ENCODE measurements around the gene MAP6.

Gene MAP6

DNA sequence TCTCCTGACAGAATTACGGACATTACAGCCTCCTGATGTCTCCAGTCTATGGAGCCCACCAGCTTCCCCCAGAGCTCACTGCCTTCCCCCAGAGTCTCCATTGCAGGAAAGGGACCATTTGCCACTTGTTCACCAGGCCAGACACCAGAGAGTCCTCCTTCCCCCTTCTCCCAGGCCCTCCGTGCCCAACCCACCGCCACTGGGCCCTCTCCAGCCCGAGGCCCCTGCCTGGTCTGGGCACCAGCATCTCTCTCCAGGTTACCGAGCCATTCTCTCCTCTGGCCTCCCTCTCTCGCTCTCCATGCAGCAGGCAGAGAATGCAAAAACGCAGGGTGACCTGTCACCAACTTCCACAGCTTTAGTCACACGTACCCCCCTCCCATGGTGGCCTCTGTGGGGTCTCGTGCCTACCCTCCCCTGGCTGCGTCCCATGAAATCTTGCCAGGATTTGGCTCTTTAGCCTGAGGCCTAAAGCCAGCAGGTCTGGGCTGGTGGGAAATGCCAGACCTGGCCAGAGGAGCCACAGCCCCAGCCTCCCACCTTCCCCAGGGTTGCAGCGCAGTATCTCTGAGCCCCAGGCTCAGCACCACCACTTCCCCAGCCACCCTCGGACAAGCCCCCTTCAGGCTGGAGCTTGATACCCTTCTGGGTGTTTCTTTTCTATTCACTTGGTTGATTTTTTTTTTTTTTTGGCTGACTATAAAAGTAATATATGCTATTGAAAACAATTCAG is 113.6 kb downstream of the MAP6 start:
- no peak overlapping the region for H3K4me3 ChIP-seq (ENCODE audit: low read depth, low read length)

DNA sequence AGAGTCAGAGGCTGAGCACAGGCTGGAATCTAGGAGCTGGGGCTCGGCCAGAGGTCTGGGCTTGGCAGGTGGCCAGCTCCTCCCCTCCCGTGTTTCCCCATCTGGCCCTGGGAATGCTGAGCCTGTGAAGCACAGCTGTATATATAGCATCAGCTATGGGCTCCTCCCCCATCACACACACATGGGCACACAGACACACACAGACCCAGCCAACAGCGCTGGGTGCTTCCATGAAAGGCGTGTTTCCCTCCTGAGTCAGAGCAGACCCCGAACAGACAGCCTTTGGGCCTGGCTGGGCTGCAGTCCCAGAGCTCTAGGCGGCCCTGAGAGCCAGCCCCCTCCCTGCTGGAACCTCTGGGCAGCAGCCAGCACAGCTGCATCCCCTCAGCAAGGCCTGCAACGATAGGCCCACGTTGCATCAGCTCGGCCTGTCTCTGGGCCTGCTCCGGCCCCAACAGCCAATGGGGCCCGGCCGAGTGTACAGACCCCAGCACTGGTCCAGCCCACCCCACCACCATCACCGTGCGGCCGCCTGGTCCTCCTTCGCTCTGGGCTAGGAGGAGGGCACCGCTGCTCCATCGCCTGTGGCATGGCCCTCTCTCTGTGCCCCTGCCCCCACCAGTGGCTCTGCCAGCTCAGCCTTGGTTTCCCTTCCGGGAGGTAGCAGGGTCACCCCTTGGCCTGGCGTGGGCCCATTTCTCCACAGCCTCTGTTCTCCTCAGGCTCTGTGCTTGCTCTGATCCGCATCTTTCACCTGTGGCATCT is 114.4 kb downstream of the MAP6 start:
- no peak overlapping the region for H3K4me3 ChIP-seq (ENCODE audit: low read depth, low read length)

DNA sequence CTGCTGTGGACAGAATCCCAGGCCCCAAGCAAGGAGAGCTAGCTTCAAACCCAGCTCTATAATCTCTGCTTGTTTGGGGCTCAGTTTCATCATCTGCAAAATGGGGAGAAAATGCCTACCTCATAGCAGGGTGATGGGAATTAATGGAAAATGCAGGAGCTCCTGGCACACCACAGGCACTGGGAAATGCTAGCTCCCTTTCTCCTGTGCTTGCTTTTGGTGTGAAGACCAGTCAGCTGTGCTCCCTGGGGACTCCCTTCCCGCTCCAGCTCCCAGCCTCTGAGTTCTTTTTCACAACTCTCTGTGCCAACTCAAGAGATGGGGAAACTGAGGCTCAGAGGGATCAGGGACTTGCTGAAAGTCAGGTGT is 115.0 kb downstream of the MAP6 start:
- H3K4me3 ChIP-seq (ENCODE audit: low read depth, low read length) = no peak overlapping the region

DNA sequence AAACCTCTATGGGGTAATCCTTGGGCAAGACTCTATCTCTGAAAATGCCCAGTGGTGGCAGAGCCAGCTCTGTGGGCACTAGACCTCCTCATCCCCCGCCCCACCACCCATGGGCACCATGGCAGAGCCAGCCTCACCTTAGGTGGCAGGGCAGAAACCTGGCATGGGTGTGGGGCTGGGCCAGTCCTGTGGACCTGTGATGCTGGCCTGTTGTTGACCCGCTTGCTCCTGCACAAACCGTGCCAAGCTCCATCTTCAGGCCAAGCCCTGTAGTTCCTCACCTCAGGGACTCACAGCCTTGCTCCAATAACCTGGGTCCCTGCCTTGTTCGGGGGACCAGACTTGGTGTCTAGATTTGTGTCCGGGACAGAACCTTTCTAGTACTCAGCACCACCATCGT is 115.7 kb downstream of the MAP6 start:
- H3K4me3 ChIP-seq (ENCODE audit: low read depth, low read length) = no peak overlapping the region

DNA sequence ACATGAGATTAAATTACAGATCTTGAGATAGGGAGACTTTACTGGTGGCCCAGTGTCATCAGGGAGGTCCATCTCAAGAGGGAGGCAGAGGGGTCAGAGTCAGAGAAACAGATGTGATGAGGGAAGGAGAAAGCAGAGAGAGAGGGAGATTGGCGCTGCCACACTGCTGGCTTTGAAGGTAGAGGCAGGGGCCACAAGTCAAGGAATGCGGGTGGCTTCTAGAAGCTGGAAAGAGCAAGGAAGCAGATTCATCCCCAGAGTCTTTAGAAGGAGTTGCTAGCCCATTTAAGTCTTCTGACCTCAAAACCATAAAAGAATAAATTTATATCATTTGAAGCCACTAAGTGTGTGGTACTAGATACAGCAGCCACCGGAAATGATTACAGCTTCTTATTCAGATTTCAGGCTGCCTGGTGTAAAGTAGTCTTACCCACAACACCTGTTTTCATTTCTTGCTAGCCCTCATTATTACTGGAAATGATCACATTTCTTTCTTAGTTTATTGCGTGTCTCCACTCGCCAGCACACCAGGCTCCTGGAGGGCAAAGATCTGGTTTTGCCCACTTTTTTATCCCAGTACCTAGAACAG is 119.4 kb downstream of the MAP6 start:
- no peak overlapping the region for H3K4me3 ChIP-seq (ENCODE audit: low read depth, low read length)

DNA sequence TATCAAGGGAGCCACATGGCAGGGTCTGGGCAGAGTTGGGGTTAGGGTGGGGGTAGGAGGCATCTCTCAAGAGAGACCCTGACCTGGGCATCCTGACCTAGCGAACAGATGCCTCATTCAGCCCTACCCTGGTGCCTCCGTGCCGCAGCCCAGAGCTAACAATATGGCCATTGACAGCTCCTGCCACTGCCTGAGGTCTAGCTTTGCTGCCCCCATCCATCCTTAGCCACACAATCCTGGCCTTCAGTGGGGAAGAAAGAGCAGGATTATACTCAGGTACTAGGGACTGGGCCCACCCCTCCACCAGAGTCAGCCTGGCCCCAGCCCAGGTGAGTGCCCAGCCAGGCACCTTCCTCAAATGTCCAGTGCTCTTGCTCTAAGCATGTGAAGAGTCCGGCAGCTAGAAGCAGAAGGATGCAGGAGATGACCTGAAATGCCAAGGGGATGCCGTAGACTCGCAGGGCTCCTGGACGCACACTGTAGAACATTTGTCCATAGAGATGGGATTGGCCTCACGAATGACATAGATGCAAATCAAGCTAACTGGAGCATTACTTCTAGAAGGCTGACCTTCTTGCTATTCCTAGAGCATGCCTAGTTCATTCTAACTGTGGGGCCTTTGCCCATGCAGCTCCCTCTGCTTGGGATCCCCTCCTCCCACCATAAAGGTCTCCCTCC is 120.1 kb downstream of the MAP6 start:
- no peak overlapping the region for H3K4me3 ChIP-seq (ENCODE audit: low read depth, low read length)

DNA sequence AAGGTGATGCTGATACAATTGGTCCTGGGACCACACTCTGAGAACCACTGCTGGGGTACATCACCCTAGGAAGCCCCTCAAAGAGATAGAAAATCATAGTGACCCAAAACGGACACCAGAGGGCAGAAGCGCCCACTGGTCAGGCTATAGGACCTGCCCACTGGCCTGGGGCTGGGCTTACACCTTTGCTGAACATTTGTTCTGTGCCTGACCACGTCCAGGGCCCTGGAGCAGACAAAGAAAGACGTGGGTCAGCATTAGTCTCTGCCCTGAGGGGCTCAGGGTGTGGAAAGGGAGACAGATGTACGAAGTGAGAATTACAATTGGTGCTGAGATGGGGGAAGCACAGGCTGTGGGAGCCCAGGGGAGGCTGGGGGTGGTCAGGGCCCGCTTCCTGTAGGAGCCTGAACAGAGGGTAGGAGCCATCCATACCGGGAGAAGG is 121.2 kb downstream of the MAP6 start:
- no peak overlapping the region for H3K4me3 ChIP-seq (ENCODE audit: low read depth, low read length)

DNA sequence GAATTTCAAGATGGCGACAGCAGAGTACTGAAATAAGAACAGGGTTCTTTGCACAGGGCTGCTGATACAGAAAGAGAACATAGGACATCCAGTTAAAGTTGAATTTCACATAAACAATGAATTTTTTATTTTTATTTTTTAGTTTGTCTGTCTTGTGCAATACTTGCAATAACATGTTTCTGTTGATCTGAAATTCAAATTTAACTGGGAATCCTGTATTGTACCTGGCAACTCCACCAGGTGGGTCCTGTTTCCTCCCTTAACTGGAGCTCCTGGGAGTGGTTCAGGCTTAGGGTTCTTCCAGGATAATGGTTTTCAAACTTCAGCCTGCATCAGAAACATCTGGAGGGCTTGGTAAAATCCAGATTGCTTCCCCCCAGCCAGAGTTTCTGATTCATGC is 121.7 kb downstream of the MAP6 start:
- no peak overlapping the region for H3K4me3 ChIP-seq (ENCODE audit: low read depth, low read length)

DNA sequence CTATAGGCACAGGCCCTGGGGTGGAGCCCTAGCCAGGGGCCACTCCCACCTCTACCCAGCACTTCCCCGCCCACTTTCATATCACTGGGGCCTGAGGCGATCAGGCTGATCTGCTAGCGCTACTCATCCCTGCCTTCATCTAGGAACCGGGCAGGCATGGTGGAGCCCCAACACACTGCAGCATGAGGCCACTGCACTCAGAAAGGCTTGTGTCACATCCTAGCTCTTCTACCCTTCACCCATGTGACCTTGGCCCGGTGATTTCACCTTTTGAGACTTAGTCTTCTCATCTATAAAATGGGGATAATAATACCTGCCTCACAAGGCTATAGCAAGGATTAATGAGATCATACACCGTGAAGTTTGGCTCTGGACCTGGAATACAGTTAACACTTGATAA is 125.0 kb downstream of the MAP6 start:
- H3K4me3 ChIP-seq (ENCODE audit: low read depth, low read length) = no peak overlapping the region

DNA sequence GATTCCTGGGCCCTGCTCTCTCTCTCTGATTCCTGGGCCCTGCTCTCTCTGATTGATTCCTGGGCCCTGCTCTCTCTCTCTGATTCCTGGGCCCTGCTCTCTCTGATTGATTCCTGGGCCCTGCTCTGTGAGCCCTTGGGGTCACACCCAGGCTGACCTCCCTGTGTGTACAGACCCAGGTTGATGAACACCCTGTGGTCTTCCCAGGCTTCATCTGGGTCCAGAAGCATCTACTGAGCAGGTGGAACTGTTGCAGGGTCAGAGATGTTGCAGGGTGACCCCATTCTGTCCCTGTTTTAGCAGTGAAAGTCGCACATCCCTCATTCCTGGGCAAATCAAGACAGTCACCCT is 126.8 kb downstream of the MAP6 start:
- H3K4me3 ChIP-seq (ENCODE audit: low read depth, low read length) = no peak overlapping the region

DNA sequence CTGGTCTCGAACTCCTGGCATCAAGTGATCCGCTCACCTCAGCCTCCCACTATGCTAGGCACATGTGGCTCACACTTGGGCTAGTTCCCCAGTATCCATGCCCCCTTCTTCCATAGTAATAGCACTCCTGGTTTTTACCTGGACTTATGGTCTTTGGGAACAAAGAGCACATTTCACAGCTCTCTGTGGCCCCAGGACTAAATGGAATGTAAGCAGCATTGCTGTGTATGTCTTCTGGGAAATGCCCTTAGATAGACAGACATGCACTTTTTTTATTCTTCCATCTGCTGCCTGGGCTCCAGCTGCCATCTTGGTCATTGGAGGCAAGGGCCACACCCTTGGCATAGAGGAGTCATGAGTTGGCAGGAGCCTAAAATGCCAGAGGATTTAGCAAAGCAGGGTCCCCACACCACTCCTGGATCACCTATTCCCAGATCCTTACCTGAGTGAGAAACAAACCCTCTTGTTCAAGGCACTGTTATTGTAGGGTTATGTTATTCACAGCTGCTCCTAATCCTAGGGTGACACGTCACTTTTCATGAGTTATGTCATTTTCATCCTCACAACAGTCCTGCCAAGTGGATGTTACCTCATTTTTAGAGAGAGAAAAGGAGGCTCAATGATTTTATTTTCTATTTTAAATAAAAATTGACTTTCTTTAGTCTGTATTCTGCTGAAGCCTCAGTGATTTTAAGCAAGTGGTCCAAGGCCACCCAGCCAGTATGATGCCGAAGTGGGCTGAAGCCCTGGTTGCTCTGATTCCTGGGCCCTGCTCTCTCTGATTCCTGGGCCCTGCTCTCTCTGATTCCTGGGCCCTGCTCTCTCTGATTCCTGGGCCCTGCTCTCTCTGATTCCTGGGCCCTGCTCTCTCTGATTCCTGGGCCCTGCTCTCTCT is 127.4 kb downstream of the MAP6 start:
- H3K4me3 ChIP-seq (ENCODE audit: low read depth, low read length) = no peak overlapping the region

DNA sequence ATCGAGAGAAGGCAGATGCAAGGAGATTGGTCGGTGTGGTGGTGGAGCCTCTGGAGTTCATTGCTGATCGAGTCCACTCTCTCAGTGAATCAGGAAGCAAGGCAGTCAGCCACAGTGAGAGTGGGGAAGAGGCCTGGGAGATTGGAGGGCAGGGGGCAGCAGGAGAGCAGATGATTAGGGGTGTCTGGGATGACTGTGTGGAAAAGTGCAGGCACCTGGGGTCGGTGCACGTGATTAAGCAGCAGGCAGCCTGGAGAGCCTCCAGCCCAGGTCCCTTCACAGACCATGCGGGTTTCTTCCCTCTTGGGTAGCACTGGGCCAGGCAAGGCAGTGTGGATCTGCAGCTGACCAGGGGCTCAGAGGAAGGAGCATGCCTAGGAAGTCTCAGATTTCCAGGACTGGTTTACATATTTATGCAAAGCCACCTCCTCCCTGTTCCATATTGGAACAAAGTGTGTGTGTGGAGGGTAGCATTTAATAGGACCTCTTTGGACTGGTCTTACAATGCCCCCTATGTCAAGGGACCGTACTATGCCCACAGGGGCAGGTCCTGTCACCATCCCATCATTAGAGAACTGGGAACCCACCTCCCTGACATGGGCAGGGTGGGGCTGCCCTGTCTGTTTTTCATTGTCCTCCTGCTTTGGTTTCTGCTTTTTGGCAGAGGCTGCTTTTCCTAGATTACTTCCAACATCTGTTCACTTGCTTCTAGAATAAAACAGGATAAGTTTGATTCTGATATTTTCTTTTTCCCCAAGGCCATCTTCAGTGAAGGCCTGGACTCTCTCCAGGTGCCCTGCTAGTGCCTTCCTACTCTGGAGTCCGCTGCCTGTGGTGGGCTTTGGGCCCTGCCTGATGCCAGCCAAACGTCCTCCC is 129.1 kb downstream of the MAP6 start:
- H3K4me3 ChIP-seq (ENCODE audit: low read depth, low read length) = no peak overlapping the region

DNA sequence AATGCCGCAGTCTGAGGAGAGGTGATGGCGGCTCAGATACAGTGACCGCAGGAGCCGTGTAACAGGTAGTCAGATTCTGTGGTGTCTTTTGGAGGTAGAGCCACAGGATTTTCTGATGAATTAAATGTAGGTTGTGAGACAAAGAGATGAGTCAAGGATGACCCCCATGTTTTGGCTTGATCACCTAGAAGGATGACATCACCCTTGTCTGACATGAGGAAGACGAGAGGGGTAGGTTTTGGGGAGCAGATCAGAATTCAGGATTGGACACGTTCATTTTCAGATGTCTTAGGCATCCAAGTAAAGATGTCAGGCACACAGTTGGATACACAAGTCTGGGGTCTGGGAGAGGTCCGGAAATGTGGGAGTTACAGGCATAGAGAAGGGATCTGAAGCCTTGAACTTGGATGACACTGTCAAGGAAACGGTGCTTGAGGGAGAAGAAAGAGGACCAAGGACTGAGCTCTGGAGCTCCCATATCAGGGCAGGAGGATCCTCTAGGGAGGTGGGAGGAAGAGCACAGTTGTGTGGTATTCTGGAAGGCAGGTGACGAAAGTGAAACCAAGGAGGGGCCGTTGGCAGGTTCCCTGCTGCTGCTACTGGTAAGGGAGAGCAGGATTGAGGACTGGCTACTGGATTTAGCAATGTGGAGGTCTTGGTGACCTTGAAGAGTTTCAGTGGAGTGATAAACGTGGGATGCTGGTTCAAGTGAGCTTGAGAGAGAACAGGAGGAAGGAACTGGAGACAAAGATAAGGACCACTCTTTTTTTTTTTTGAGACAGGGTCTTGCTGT is 130.5 kb downstream of the MAP6 start:
- H3K4me3 ChIP-seq (ENCODE audit: low read depth, low read length) = no peak overlapping the region

DNA sequence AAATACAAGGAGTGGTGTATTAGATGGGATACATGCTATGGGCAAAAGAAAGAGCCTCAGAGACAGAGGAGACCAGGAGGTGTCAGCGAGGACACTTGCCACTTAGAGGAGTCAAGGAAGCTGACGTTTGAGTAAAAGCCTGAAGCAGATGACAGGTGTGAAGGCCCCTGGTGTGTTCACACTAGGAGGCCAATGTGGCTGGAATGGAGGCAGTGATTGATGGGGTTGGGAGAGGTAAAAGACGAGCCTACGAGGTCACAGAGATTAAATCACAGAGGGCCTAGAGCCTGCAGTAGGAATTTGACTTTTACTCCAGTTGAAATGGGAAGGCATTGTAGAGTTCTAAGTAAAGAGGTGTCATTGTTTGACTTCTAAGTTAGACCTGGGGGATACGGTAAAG is 131.1 kb downstream of the MAP6 start:
- no peak overlapping the region for H3K4me3 ChIP-seq (ENCODE audit: low read depth, low read length)
